Measurements from ENCODE around the gene LEMD1. TPM values are rescaled to one million over a fixed set of nuclear protein-coding genes. Genes with fewer than 3 reads are reported as not detected.
A peak's percentile ranks its signal among the peaks of the same experiment; 100 is the strongest.

Gene LEMD1
- total RNA-seq, 1 experiment from 2014 or later, result 16.7 TPM

- H2AFZ ChIP-seq, result no peak overlapping the region
- no peaks in the 10 kb centered on the region for H4K20me1 ChIP-seq (ENCODE audit: insufficient read depth)
- intact Hi-C loops (cut with micrococcal nuclease; ENCODE audit: unreplicated experiment), result no loop called here
- no peaks in the 10 kb centered on the region for H3K9me2 ChIP-seq (ENCODE audit: insufficient read depth)
- H3K9me3 ChIP-seq (ENCODE audit: insufficient read depth, low read depth), result no peaks in the 10 kb centered on the region
- no peak for TF ChIP-seq EZH2 (IDR thresholded peaks at IDR 0.05; ENCODE audit: low read depth)
- TF ChIP-seq CTCF (conservative IDR thresholded peaks at IDR 0.05), result no peak
- no peak overlapping the region for H3K27ac ChIP-seq
- peaks cover 12% of the 10 kb centered on the region; the same call in 1 of the 2 replicates for H3F3A ChIP-seq (ENCODE audit: insufficient read depth, low read depth)
- H3K79me2 ChIP-seq (ENCODE audit: low read depth), result no peaks in the 10 kb centered on the region
- BruUV-seq (replicated peaks), result no TSS peak
- CTCF ChIA-PET, result no interaction called here
- no peaks in the 10 kb centered on the region for H3K36me3 ChIP-seq (ENCODE audit: low read depth)
- no peak for DNase-seq
- H3K27me3 ChIP-seq (ENCODE audit: insufficient read depth, low read depth), result no peaks in the 10 kb centered on the region
- H3K4me1 ChIP-seq (replicated peaks; ENCODE audit: insufficient read depth), result peaks cover 12% of the 10 kb centered on the region
- POLR2A ChIA-PET (ENCODE audit: unreplicated experiment), result no interaction called here
- H3K4me3 ChIP-seq, result no peak overlapping the region
- no peak overlapping the region for H3K4me2 ChIP-seq
Observed at GRCh38 chr1:205379056-205379455, 42.8 kb downstream of the LEMD1 start.

- ChIA-PET CTCF (no interaction called here), POLR2A (ENCODE audit: unreplicated experiment) (no interaction called here)
- no TSS peak for BruUV-seq (replicated peaks)
- Histone ChIP-seq H3F3A (ENCODE audit: insufficient read depth, low read depth) (peaks cover 13% of the 10 kb centered on the region; the same call in 1 of the 2 replicates), H3K4me3 (no peak overlapping the region), H3K27ac (no peak overlapping the region), H3K9me2 (ENCODE audit: insufficient read depth) (no peaks in the 10 kb centered on the region), H3K79me2 (ENCODE audit: low read depth) (no peaks in the 10 kb centered on the region), H3K27me3 (ENCODE audit: insufficient read depth, low read depth) (no peaks in the 10 kb centered on the region), H3K36me3 (ENCODE audit: low read depth) (no peaks in the 10 kb centered on the region), H4K20me1 (ENCODE audit: insufficient read depth) (no peaks in the 10 kb centered on the region), H3K4me1 (replicated peaks; ENCODE audit: insufficient read depth) (peaks cover 17% of the 10 kb centered on the region), H2AFZ (no peak overlapping the region), H3K9me3 (ENCODE audit: insufficient read depth, low read depth) (no peaks in the 10 kb centered on the region), H3K4me2 (no peak overlapping the region)
- DNase-seq, result no peak
- no peak for TF ChIP-seq EZH2 (IDR thresholded peaks at IDR 0.05; ENCODE audit: low read depth)
- TF ChIP-seq CTCF (conservative IDR thresholded peaks at IDR 0.05), result no peak
- intact Hi-C loops (cut with micrococcal nuclease; ENCODE audit: unreplicated experiment), result no loop called here
Observed at GRCh38 chr1:205377355-205377754, 44.5 kb downstream of the LEMD1 start.

- H3F3A ChIP-seq (ENCODE audit: insufficient read depth, low read depth), result peaks cover 13% of the 10 kb centered on the region; the same call in 1 of the 2 replicates
- H3K27ac ChIP-seq, result no peak overlapping the region
- no peak overlapping the region for H3K4me2 ChIP-seq
- H3K4me1 ChIP-seq (replicated peaks; ENCODE audit: insufficient read depth), result peaks cover 17% of the 10 kb centered on the region
- ChIA-PET POLR2A (ENCODE audit: unreplicated experiment) (no interaction called here), CTCF (no interaction called here)
- intact Hi-C loops (cut with micrococcal nuclease; ENCODE audit: unreplicated experiment), result loop anchor here (1.0 kb wide), 1 partner anchor 10 kb away; no protein-coding TSS in a partner anchor
- no peak for TF ChIP-seq CTCF (conservative IDR thresholded peaks at IDR 0.05)
- TF ChIP-seq EZH2 (IDR thresholded peaks at IDR 0.05; ENCODE audit: low read depth), result no peak
- H3K9me3 ChIP-seq (ENCODE audit: insufficient read depth, low read depth), result no peaks in the 10 kb centered on the region
- no peaks in the 10 kb centered on the region for H3K9me2 ChIP-seq (ENCODE audit: insufficient read depth)
- no peaks in the 10 kb centered on the region for H3K79me2 ChIP-seq (ENCODE audit: low read depth)
- DNase-seq, result peak in 1 of 2 experiments; percentile 70
- no TSS peak for BruUV-seq (replicated peaks)
- no peak overlapping the region for H2AFZ ChIP-seq
- no peak overlapping the region for H3K4me3 ChIP-seq
- no peaks in the 10 kb centered on the region for H4K20me1 ChIP-seq (ENCODE audit: insufficient read depth)
- H3K36me3 ChIP-seq (ENCODE audit: low read depth), result no peaks in the 10 kb centered on the region
- H3K27me3 ChIP-seq (ENCODE audit: insufficient read depth, low read depth), result peaks cover 3% of the 10 kb centered on the region; the same call in 1 of the 2 replicates
Observed at GRCh38 chr1:205376739-205377138, 45.1 kb downstream of the LEMD1 start.

All from PC-9 (cell line).